ENCODE results near the gene LAMP1.
"Not testable (repeated sequence)": the region's sequence is repeated elsewhere in the genome, so short reads cannot be mapped to it uniquely, and the experiment has no call there.

Gene LAMP1

DNA sequence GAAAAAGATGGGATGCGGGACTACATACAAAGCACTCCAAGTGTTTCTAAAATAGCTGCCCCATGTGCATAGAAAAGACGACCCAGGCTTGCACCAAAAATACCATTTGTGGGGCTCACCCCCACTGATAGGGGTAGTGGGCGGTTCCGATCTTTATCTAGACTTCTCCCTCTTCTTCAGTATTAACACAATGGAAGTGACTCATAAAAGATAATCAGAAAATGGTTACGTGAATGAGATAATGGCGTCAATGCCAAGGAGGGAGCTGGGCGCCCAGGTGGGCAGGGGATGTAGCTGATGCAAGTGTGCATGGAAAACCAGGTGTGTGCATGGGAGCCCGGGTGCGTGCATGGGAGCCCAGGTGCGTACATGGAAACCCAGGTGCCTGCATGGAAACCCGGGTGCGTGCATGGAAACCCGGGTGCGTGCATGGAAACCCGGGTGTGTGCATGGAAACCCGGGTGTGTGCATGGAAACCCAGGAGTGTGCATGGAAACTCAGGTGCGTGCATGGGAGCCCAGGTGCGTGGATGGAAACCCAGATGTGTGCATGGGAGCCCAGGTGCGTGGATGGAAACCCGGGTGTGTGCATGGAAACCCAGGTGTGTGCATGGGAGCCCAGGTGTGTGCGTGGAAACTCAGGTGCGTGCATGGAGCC lies 32.7 kb downstream of the LAMP1 start:
- no peak for DNase-seq

DNA sequence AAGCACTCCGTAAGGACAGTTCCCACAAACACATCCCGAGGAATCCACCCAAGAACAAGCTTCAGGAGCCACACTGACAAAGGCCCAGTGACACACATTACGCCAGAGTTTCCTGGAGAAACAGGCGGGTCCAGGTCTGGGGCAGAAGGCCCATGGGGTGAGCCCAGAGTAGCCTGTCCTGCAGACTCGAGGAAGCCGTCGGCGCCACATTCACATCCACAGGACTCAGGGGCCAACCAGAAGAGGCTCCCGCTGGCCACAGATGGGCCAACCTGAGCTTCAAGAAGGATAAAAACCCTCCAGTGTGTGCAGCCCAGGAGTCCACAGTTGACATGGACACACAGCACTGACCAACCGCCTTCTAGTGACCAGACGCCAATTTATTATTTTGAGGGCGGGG lies 35.6 kb downstream of the LAMP1 start:
- DNase-seq: no peak

DNA sequence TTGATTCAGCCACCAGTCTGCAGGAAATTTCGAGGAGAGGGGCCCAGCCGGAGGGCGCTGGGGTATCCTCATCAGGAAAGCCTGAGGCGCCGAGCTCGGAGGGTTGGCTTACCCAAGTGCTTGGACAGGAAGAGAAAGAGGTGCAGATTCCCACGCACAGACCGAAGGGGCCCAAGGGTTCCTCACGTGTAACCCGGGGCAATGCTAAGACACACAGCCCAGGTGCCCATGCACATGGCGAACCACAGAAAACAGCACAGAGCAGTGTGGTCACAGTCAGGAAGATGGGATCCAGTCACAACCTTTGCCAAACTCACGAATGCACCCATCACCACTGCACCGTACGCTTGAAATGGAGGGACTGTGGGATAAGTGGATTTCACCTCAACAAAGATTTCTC lies 36.0 kb downstream of the LAMP1 start:
- DNase-seq: no peak

GRCh38 chr13:113337556-113337955 lies 40.5 kb downstream of the LAMP1 start:
- no peak for DNase-seq

GRCh38 chr13:113337976-113338375 lies 40.9 kb downstream of the LAMP1 start:
- DNase-seq: no peak

DNA sequence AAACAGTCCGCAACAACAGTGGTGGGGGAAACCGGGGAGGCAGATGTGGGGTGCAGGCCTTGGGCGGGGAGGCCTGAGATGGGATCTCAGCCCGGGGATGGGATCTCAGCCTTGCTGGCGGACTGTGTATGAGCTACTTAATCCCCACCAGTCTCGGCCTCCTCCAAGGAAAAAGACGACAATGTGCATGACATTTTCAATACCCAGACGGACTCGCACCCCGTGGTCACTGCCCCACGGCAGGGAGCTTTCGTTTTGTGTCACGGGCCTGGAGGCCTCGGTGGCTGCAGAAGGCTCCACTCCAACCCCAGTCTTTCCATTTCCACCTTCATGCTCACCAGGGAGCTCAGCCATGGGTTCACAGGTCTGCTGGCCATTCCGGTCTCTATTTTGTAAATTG lies 41.4 kb downstream of the LAMP1 start:
- DNase-seq: no peak

DNA sequence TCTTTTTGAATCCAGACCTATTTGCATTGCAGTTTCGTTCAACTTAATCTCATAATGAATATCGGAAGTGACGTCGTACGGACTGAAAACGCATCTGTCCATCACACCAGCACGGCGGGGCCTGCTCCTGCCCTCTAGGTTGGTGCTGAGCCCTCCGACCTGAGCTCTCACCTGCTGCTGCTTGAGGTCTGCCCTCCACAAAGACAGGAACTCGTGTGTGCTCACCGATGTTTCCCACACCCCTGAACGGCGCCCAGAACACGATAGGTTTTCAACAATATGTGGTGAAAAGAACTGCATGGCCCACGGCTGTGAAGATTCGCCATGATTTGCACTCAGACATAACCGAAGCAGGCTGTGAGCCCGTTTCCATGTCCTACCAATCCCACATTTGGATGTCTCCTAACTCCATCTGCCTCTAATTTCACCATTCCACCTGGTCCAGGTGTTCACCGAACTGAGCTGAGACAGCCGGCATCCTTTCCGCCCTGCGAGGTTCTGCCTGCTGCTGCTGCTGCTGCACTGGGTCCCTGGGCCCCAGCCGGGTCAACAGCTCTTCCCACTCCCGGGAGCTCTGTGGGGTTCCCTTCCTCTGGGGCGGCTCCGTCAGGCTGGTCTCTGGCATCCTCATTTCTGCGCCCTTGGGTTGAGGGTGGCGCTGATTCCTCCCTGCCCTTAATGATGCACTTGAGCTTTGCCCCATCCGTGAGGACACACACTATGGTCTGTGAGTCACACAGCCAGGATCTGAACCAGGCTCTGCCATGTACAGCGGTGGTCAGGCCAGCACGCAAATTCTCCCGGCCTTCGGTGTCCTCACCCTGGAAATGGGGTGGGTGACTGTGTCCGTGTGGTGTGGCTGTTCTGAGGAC lies 46.0 kb downstream of the LAMP1 start:
- DNase-seq: no peak

GRCh38 chr13:113343692-113343968 lies 46.6 kb downstream of the LAMP1 start:
- no peak for DNase-seq

GRCh38 chr13:113345486-113345885 lies 48.4 kb downstream of the LAMP1 start:
- no peak for DNase-seq

DNA sequence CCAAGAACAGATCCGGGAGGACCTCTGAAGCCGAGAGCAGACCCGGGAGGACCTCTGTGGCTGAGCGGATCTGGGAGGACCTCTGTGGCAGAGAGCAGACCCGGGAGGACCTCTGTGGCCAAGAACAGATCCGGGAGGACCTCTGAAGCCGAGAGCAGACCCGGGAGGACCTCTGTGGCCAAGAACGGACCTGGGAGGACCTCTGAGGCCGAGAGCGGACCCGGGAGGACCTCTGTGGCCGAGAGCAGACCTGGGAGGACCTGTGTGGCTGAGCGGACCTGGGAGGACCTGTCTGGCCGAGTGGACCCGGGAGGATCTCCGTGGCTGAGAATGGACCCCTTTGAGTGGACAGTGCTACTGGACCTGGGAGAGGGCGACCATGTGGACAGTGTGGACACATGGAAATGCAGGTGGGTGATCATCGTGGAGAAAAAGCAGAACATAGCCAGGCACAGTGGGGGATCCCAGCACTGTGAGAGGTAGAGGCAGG lies 50.7 kb downstream of the LAMP1 start:
- not testable (repeated sequence) for DNase-seq

DNA sequence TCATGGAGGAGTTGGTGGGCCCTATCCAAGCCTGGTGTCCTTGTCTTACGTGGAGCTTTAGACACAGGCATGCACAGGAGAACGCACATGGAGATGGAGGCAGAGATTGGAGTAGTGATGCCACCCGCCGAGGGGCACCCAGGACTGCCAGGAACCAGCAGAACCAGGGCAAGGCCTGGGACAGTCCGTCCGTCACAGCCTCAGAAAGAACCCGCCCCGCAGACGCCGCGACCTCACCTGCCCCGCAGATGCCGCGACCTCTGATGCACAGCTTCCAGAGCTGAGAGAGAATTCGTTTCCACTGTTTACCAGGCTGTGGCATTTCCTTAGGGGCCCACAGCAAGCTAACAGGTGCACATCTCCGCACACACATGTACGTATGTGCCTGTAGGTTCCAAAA lies 51.6 kb downstream of the LAMP1 start:
- DNase-seq: no peak

- DNase-seq: no peak
These were observed 52.0 kb downstream of the LAMP1 start for GRCh38 chr13:113349050-113349449.

DNA sequence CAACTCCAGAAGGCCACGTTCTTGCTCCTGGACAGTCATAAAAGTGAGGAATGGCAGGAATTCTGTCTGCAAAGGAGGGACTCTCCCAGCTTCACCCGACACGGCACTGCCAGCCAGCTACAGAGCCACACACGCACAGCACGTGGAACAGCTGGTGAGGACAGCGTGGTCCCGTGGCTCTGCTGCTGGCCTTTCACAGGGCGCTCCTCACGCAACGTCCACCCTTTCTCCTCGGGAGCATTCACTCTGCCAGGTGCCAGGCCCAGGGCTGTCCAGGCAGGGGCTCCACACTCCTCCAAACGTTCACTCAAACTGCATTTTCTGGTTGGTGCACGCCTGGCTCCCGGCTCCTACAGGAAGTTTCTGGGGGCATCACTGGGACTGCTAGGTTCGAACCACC lies 52.5 kb downstream of the LAMP1 start:
- DNase-seq: no peak

DNA sequence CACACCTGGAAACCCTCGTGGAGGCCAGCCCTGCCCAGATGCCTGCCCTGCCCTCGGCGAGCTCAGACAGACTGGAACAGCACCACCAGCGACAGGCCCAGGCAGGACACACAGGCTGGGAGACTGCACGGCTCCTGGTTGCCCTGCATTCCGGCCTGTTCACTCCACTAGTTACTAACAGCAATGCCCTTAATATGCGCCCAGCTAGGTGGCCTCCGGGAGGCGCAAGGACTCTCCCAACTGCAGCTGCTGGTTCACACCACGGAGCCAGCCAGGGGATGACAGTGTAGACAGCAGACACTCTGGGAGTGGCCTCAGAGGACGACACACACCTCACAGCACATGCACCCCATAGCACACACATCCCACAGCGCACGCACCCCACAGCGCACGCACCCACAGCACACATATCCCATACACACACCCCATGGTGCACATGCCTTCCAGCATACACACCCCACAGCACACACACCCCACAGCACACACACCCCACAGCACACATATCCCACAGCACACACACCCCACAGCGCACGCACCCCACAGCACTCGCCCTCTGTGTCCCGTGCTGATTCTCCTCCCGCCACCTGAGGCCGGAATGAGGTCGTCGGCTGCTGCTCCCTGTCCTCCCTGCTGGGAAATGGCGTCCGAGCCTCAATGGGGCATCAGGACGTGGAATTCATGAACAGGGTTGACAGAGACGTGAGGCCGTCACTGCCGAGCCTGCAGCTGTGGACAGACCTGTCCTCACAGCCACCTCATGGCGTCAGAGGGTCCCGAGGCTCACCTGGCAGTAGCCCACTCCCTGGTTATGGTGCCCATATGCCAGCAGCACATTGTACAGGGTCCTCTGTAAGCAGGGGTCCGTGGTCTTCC lies 53.3 kb downstream of the LAMP1 start:
- DNase-seq: no peak

DNA sequence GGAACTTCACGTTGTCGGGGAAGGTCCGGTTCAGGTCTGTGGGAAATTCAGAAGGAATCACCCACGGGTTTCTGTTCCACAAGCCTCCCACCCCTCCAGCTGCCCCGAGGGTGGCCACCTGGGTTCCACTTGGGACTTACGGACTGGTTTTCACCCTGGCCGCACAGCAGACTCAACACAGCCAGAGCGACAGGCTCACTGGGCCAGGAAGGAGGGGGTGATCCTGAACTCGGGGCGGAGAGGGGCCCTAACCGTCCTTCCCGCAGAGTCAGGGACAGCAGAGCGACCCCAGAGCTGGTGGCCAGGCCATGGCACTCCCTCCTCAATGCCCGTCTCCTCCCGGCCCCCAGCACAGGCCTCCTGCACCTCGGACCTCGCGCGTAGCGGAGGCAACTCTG lies 53.9 kb downstream of the LAMP1 start:
- DNase-seq: no peak

DNA sequence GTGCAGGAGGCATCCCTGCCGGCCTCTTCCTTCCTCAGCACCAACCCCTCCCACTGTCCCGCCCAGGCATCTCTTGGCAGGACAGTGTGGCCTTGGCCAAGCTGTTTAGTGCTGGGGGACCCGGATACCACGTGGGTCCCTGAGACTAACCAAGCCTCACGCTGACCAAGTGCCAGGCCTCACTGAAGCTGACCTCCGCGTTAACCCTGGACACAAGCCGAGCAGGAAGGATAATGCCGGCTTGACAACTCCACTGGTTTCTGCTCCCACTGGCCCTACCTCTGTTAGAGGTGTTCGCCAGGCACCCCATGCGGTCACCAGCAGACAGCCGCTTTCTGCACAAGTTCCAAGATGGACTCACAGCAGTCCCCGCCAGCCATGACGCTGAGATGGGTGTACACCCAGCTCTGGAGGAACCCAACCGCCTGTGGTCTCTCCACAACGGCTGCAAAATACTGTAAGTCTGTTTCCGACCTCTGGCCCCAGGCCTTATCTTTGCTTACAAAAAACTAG lies 54.5 kb downstream of the LAMP1 start:
- no peak for DNase-seq

DNA sequence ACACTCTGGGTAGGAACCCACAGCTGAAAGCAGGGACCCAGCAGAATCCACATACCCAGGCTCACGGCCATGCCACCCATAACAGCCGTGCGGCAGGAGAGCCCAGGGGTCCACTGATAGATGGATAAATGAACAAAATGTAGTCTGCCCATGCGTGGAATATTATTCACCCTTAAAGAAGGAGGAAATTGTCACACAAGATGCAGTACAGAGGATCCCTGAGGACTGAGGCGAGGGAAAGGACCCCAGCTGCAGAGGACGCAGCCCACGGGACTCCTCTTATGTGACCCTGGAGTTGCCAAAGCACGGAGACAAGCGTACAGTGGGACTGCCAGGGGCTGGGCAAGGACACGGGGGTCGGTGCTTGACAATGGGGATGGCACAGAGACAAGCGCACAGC lies 56.2 kb downstream of the LAMP1 start:
- no peak for DNase-seq

DNA sequence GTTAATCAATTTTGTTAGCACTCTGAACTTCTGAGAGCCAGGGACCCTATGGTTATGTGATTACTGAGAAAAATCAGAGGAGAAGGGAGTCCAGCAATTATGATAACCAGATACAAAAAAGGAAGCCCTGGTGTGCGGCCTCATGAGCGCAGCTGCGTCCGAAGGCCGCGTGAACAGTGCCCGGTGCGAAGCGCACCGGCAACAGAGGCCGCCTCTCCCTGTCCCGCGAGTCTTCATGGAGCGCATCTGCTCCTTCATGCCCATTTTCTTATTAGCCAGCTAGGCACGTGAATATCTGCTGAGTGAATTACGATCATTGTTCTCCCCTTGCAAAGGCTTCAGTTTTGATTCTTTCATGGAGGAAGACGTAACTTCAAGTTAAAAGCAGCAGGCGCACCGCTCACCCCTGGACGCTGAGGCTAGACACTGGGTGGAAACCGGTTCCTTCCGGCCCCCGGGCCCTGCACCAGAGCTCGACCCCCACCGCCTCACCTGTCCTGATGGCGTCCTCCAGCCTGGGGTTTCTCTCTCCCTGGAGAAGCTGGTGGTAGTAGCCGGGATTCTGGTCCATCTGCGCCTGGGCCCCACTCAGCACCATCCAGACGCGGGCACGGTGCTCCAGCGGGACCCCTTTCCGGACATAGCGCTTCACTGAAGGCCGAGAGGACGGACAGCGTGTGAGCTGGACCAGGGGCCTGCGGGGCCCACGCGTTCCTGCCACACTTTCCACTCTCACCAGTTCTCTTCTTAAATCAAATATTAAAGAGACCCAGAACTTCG lies 58.0 kb downstream of the LAMP1 start:
- no peak for DNase-seq

GRCh38 chr13:113355621-113356020 lies 58.6 kb downstream of the LAMP1 start:
- DNase-seq: no peak

GRCh38 chr13:113356596-113356995 lies 59.6 kb downstream of the LAMP1 start:
- DNase-seq: no peak

DNA sequence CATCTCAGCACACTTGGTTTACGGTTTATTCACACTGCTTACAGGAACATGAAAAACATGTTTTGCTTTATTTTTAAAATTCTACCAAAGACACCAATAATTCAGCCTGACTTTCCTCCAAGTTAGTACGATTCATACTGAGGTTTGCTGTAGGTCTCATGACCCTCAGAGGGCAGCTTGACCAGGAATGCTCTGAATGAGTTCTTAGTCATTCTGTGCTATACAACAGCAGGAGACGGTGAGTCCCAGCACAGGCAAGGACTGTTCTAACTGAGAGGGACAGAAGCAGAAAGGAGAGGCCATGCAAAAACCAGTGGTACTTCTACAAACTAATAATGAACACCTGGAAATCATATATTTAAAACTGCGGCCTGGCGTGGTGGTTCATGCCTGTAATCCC lies 60.5 kb downstream of the LAMP1 start:
- DNase-seq: no peak

- no peak for DNase-seq
These were observed 61.7 kb downstream of the LAMP1 start for GRCh38 chr13:113358653-113359190.

Measured in COR-L47 (cell line).